Prostate gland (tissue), 2 donors: ENCODE measurements around the gene TARS3. TPM values are rescaled to one million over a fixed set of nuclear protein-coding genes. Genes with fewer than 3 reads are reported as not detected.
"Not testable (repeated sequence)": the region's sequence is repeated elsewhere in the genome, so short reads cannot be mapped to it uniquely, and the experiment has no call there.

Source experiments
- DNase-seq: peaks from one replicate; pipeline ENCODE4 v3.0.0-alpha.2; 2019; ENCODE audit warnings: low spot score
- H3K27ac ChIP-seq, 2 donors: fragments of 200-600 bp; sonication (generic); 2 replicates each; pipeline ENCODE4 v1.5.1; 2017 to 2019
- H3K27me3 ChIP-seq: fragments of 200-600 bp; sonication (generic); replicated peaks from 2 replicates; pipeline ENCODE4 v1.5.1; 2019; ENCODE audit not compliant: insufficient read depth
- H3K36me3 ChIP-seq, 2 donors: fragments of 200-600 bp; sonication (generic); 1 replicate in 1 of 2; 2 replicates in 1 of 2; pipeline versions ENCODE4 v1.5.1 to v1.8.1; 2017 to 2019
- H3K4me1 ChIP-seq: fragments of 200-600 bp; sonication (generic); replicated peaks from 2 replicates; pipeline ENCODE4 v1.5.1; 2019
- H3K4me3 ChIP-seq, 2 donors: fragments of 200-600 bp; sonication (generic); 2 replicates each; pipeline ENCODE4 v1.5.1; 2017 to 2019
- H3K9me3 ChIP-seq: fragments of 200-600 bp; sonication (generic); 2 replicates; pipeline ENCODE4 v1.5.1; 2017
- POLR2A ChIP-seq: fragments of 450-650 bp; IDR thresholded peaks from one replicate; pipeline ENCODE4 v1.6.1; 2016; ENCODE audit warnings: antibody characterized with exemption, mild to moderate bottlenecking
- POLR2AphosphoS5 ChIP-seq: sonication (generic); formaldehyde crosslinking; IDR thresholded peaks from one replicate; pipeline ENCODE4 v1.6.1; 2017; ENCODE audit warnings: antibody characterized with exemption
- WGBS: methylation state at CpG from one replicate; pipeline ENCODE4 v1.1.5; 2018; 5-methylcytosine and 5-hydroxymethylcytosine counted together
- intact Hi-C: fragments of 100-400 bp; cut with DNase I; formaldehyde crosslinking; loops from one replicate; pipeline ENCODE4 v1.14.2; 2022
- total RNA-seq, 2 donors: library from RNA; depleted of rRNA; stranded (reverse); fragments of >200 nt; gene quantifications; one replicate each; pipeline ENCODE4 v1.1.0, GENCODE V29; 2016
- TF ChIP-seq, protein P1 (sequence below), 4 experiments: fragments of 200-600 bp in 2 of 4; fragments of 450-650 bp in 2 of 4; sonication (generic) in 2 of 4; IDR thresholded peaks; 1 replicate in 3 of 4; 2 replicates in 1 of 4; pipeline ENCODE4 v1.5.1; 2016 to 2019; ENCODE audit warnings: antibody characterized with exemption in 4 of 4, mild to moderate bottlenecking in 2 of 4, moderate library complexity in 2 of 4

Gene TARS3
- total RNA-seq, 2 donors from 2014 or later, result 16.8 to 22.5 TPM

DNA sequence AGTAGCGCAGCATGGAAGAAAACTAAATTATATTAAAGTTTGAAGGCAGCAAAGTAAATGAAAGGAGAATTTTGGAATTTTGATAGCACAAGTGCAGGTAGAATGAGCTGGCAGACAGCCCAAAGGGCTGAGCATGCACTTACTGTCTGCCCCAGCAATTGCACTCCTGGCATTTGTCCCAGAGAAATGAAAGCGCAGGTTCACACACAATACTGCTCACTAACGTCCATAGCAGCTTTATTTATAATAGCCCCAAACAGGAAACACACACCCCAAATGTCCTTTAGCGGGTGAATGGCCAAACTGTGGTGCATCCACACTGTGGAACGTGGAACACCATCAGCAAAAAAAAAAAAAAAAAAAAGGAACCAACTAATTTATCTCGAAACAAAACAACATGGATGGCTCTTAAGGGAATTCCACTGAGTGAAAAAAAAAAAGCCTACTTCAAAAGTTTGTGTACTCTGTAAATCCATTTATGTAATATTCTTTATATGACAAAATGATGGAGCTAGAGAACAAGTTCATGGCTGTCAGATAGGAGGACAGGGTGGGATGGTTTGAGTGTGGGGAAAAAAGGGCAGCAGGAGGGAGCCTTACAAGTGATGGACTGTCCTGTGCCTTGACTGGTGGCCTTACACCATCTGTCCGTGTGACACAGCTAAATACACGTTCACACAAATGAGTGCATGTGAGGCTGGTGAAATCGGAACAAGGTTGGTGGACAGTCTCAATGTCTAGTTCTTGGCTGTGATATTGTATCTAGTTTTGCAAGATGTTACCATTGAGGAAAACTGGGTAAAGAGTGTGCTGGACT, 66.1 kb downstream of the TARS3 start:
- H3K4me3 ChIP-seq, result no peak overlapping the region
- H3K36me3 ChIP-seq, result no peaks in the 10 kb centered on the region
- no peak overlapping the region for H3K27ac ChIP-seq
- DNase-seq, result no peak
- TF ChIP-seq POLR2A (no peak), POLR2AphosphoS5 (no peak)
- TF ChIP-seq, protein P1, sequence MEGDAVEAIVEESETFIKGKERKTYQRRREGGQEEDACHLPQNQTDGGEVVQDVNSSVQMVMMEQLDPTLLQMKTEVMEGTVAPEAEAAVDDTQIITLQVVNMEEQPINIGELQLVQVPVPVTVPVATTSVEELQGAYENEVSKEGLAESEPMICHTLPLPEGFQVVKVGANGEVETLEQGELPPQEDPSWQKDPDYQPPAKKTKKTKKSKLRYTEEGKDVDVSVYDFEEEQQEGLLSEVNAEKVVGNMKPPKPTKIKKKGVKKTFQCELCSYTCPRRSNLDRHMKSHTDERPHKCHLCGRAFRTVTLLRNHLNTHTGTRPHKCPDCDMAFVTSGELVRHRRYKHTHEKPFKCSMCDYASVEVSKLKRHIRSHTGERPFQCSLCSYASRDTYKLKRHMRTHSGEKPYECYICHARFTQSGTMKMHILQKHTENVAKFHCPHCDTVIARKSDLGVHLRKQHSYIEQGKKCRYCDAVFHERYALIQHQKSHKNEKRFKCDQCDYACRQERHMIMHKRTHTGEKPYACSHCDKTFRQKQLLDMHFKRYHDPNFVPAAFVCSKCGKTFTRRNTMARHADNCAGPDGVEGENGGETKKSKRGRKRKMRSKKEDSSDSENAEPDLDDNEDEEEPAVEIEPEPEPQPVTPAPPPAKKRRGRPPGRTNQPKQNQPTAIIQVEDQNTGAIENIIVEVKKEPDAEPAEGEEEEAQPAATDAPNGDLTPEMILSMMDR (IDR thresholded peaks at IDR 0.05), result no peak
- WGBS, result 65% methylated on average over 9 of the region's 9 CpGs
- H3K4me1 ChIP-seq, result no peaks in the 10 kb centered on the region
- no peaks in the 10 kb centered on the region for H3K27me3 ChIP-seq
- no peaks in the 10 kb centered on the region for H3K9me3 ChIP-seq
- intact Hi-C loops, result no loop called here

- no peaks in the 10 kb centered on the region for H3K36me3 ChIP-seq
- WGBS, result 90% methylated on average over 10 of the region's 10 CpGs
- no peak overlapping the region for H3K27ac ChIP-seq
- no peaks in the 10 kb centered on the region for H3K9me3 ChIP-seq
- H3K4me3 ChIP-seq, result no peak overlapping the region
- no peak for DNase-seq
- no peaks in the 10 kb centered on the region for H3K27me3 ChIP-seq
- intact Hi-C loops, result no loop called here
- TF ChIP-seq, protein P1 (IDR thresholded peaks at IDR 0.05), result no peak
- TF ChIP-seq POLR2AphosphoS5 (no peak), POLR2A (no peak)
- no peaks in the 10 kb centered on the region for H3K4me1 ChIP-seq
These were observed 67.1 kb downstream of the TARS3 start for GRCh38 chr15:101657171-101657570.

- H3K9me3 ChIP-seq, H3K36me3 ChIP-seq, H3K4me1 ChIP-seq, DNase-seq, H3K27me3 ChIP-seq, H3K4me3 ChIP-seq, H3K27ac ChIP-seq: not testable (repeated sequence)
- intact Hi-C loops, result loop anchor here (5.0 kb wide), 1 partner anchor 362 kb away; no protein-coding TSS in a partner anchor
- 90% methylated on average over 10 of the region's 10 CpGs for WGBS
These were observed 69.5 kb downstream of the TARS3 start for GRCh38 chr15:101654624-101655337.

DNA sequence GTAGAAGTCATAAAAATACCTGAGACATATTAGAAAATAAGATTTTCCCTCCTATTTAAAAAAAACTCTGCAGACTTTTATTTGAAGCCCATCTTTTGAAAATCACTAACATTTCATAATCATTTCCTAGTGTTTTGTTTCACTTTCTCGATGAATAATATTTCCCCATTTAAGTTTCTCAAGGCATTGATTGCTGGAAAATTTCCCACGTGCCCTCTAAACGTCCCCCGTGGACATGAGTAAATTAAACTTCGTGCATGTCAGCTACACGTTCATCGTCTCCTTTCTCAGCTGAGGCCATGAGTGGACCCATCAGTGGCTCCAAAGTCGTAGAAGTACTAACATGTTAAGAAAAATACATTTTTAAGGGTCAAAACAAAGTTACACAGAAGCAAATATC, 70.1 kb downstream of the TARS3 start:
- Histone ChIP-seq H3K9me3 (no peaks in the 10 kb centered on the region), H3K4me1 (peaks cover 5% of the 10 kb centered on the region), H3K27ac (no peak overlapping the region), H3K27me3 (no peaks in the 10 kb centered on the region), H3K4me3 (no peak overlapping the region), H3K36me3 (no peaks in the 10 kb centered on the region)
- intact Hi-C loops, result loop anchor here (5.0 kb wide), 1 partner anchor 362 kb away; no protein-coding TSS in a partner anchor
- TF ChIP-seq, protein P1 (IDR thresholded peaks at IDR 0.05), result no peak
- no peak for TF ChIP-seq POLR2A
- TF ChIP-seq POLR2AphosphoS5, result no peak
- DNase-seq, result no peak
- WGBS, result 73% methylated on average over 8 of the region's 8 CpGs

- peak; percentile 18 for DNase-seq
- no peaks in the 10 kb centered on the region for H3K27me3 ChIP-seq
- intact Hi-C loops, result loop anchor here (5.0 kb wide), 1 partner anchor 361 kb away; no protein-coding TSS in a partner anchor
- WGBS, result 33% methylated on average over 40 of the region's 42 CpGs
- TF ChIP-seq, protein P1 (IDR thresholded peaks at IDR 0.05), result no peak
- TF ChIP-seq POLR2AphosphoS5 (no peak), POLR2A (no peak)
- no peaks in the 10 kb centered on the region for H3K36me3 ChIP-seq
- H3K27ac ChIP-seq, result peak overlapping the region; percentile 96
- H3K9me3 ChIP-seq, result no peaks in the 10 kb centered on the region
- H3K4me3 ChIP-seq, result peak overlapping the region; percentile 91 to 92
- H3K4me1 ChIP-seq, result peaks cover 5% of the 10 kb centered on the region
These were observed 71.4 kb downstream of the TARS3 start for GRCh38 chr15:101652786-101653430.
